GM12878 (cell line): ENCODE measurements around the gene PHKB. TPM values are rescaled to one million over a fixed set of nuclear protein-coding genes. Genes with fewer than 3 reads are reported as not detected.
"Not testable (repeated sequence)": the region's sequence is repeated elsewhere in the genome, so short reads cannot be mapped to it uniquely, and the experiment has no call there.

Experiments
- ATAC-seq: fragments of 200-7000 bp; cut with Tn5 transposase; 3 replicates; pipeline ENCODE4 v1.9.1; 2020; ENCODE audit warnings: mild to moderate bottlenecking, moderate library complexity
- BruUV-seq: library from RNA; stranded (reverse); fragments of 400-500 nt; replicated peaks from 2 replicates; lab custom pipeline; 2021; lab: Mats Ljungman, UMichigan
- CTCF ChIA-PET: fragments of 300-600 bp; sonication (Branson Sonifier 250); formaldehyde crosslinking; extraction: SDS; loops from one replicate; lab custom pipeline; 2021; ENCODE audit warnings: inconsistent platforms; lab: Yijun Ruan, JAX
- POLR2A ChIA-PET: fragments of 350-600 bp; formaldehyde crosslinking; extraction: SDS; loops from one replicate; lab custom pipeline; 2021; ENCODE audit warnings: inconsistent platforms; lab: Charles Lee
- RAD21 ChIA-PET: fragments of 300-600 bp; sonication (Branson Sonifier 250); formaldehyde crosslinking; loops from one replicate; lab custom pipeline; 2023; ENCODE audit warnings: antibody characterized with exemption; ENCODE audit not compliant: unreplicated experiment; lab: Charles Lee
- SMC1A ChIA-PET: fragments of 300-600 bp; sonication (Branson Sonifier 250); formaldehyde crosslinking; loops from one replicate; lab custom pipeline; 2023; ENCODE audit not compliant: unreplicated experiment, uncharacterized antibody; lab: Charles Lee
- DNase-seq: peaks from one replicate; pipeline ENCODE4 v3.0.0-alpha.2; 2011; ENCODE audit warnings: low read depth, low spot score
- FAIRE-seq: peaks from 3 replicates; lab custom pipeline; 2011; peaks lifted over from hg19 to GRCh38; lab: Jason Lieb, UNC
- H2AFZ ChIP-seq: 2 replicates; pipeline ENCODE4 v1.6.0; 2011; ENCODE audit warnings: low read depth, low read length, control low read depth; ENCODE audit not compliant: control insufficient read depth
- H3K27ac ChIP-seq: 2 replicates; pipeline ENCODE4 v1.5.1; 2011; ENCODE audit warnings: control low read depth; ENCODE audit not compliant: control insufficient read depth, insufficient read depth
- H3K27me3 ChIP-seq, 2 experiments: replicated peaks in 1 of 2; 2 replicates each; pipeline versions ENCODE4 v1.6.0 to v1.6.1; 2011; ENCODE audit warnings: low read length in 1 of 2; ENCODE audit not compliant: control insufficient read depth in 2 of 2, insufficient read depth in 2 of 2
- H3K36me3 ChIP-seq, 2 experiments: 2 replicates each; pipeline ENCODE4 v1.5.1; 2011; ENCODE audit warnings: low read length in 1 of 2; ENCODE audit not compliant: control insufficient read depth in 2 of 2, insufficient read depth in 2 of 2
- H3K4me1 ChIP-seq: 2 replicates; pipeline ENCODE4 v1.6.1; 2011; ENCODE audit warnings: mild to moderate bottlenecking, low read length, moderate library complexity, mixed read lengths; ENCODE audit not compliant: control insufficient read depth, insufficient read depth
- H3K4me2 ChIP-seq: 2 replicates; pipeline ENCODE4 v1.6.0; 2011; ENCODE audit warnings: control low read depth; ENCODE audit not compliant: control insufficient read depth, insufficient read depth
- H3K4me3 ChIP-seq: fragments of 200-600 bp; sonication (generic); 2 replicates; pipeline ENCODE4 v1.5.1; 2016
- H3K79me2 ChIP-seq: 2 replicates; pipeline ENCODE4 v1.6.0; 2011; ENCODE audit warnings: low read length; ENCODE audit not compliant: control insufficient read depth, insufficient read depth
- H3K9ac ChIP-seq: 2 replicates; pipeline ENCODE4 v1.8.0; 2011; ENCODE audit warnings: low read length, control low read depth, mixed read lengths; ENCODE audit not compliant: control insufficient read depth, insufficient read depth
- H3K9me3 ChIP-seq: replicated peaks from 3 replicates; pipeline ENCODE4 v1.5.1; 2011; ENCODE audit warnings: mild to moderate bottlenecking, low read length; ENCODE audit not compliant: control insufficient read depth, insufficient read depth
- H4K20me1 ChIP-seq: 2 replicates; pipeline ENCODE4 v1.6.0; 2011; ENCODE audit not compliant: control insufficient read depth, insufficient read depth
- MTA2 ChIP-seq: fragments of 450-650 bp; IDR thresholded peaks from 2 replicates; pipeline ENCODE4 v1.6.1; 2016; ENCODE audit warnings: low read depth, mild to moderate bottlenecking, moderate library complexity
- RUNX3 ChIP-seq: IDR thresholded peaks from 2 replicates; pipeline ENCODE4 v1.6.1; 2012; ENCODE audit warnings: low read length, inconsistent platforms
- WGBS: methylation state at CpG from one replicate; pipeline ENCODE4 v1.1.6; 2016; ENCODE audit warnings: low lambda C conversion rate; ENCODE audit not compliant: insufficient replicate concordance, insufficient coverage; ENCODE audit errors: missing lambda C conversion rate; 5-methylcytosine and 5-hydroxymethylcytosine counted together
- in situ Hi-C: fragments of 300-500 bp; cut with MboI; formaldehyde crosslinking; loops from 9 replicates; pipeline ENCODE4 v1.14.3; 2018; ENCODE audit warnings: mixed read lengths
- intact Hi-C: fragments of 100-400 bp; cut with micrococcal nuclease; formaldehyde crosslinking; loops from one replicate; pipeline ENCODE4 v1.14.2; 2022; ENCODE audit not compliant: unreplicated experiment
- polyA plus RNA-seq, 11 experiments: library from polyadenylated mRNA; depleted of rRNA in 4 of 11; unstranded in 6 of 11; stranded (reverse) in 5 of 11; fragments of >200 nt; fragmentation: Nextera tagmentation in 4 of 11; fragmentation: Illumina TruSeq in 1 of 11; extraction: Ambion mirVana in 4 of 11; extraction: Trizol in 1 of 11; gene quantifications; 1 replicate in 1 of 11; 2 replicates in 10 of 11; pipeline versions ENCODE4 v1.2.1 to v1.2.3, GENCODE V29; 2011 to 2016; ENCODE audit warnings: inconsistent platforms in 2 of 11, missing spikeins in 2 of 11, low read depth in 1 of 11
- total RNA-seq, 4 experiments: library from RNA; depleted of rRNA in 3 of 4; stranded (reverse); fragments of >200 nt in 3 of 4; fragmentation: Illumina TruSeq in 1 of 4; extraction: Trizol in 1 of 4; gene quantifications; 2 replicates each; pipeline versions ENCODE4 v1.2.1 to v1.2.3, GENCODE V29; 2013 to 2021

Gene PHKB
- total and polyA plus RNA-seq, 10 of the 15 experiments (the other 5 are each of a cell fraction or from before 2014, with no cell fraction given): 14.2 to 65.6 (median 37.0) TPM

DNA sequence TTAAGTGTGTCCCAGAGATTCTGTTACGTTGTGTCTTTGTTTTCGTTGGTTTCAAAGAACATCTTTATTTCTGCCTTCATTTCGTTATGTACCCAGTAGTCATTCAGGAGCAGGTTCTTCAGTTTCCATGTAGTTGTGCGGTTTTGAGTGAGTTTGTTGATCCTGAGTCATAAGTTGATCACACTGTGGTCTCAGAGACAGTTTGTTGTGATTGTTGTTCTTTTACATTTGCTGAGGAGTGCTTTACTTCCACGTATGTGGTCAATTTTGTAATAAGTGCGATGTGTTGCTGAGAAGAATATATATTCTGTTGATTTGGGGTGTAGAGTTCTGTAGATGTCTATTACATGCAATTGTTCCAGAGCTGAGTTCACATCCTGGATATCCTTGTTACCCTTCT is 83.1 kb downstream of the PHKB start:
- WGBS: 84% methylated on average over 6 of the region's 6 CpGs
- SMC1A ChIA-PET, H3K79me2 ChIP-seq, H3K4me1 ChIP-seq, in situ Hi-C loops, FAIRE-seq, H3K9ac ChIP-seq, POLR2A ChIA-PET, intact Hi-C loops, H3K9me3 ChIP-seq, H3K4me3 ChIP-seq, H3K27ac ChIP-seq, H3K27me3 ChIP-seq, RAD21 ChIA-PET, H3K36me3 ChIP-seq, BruUV-seq, H3K4me2 ChIP-seq, H2AFZ ChIP-seq, ATAC-seq, CTCF ChIA-PET, H4K20me1 ChIP-seq, DNase-seq: not testable (repeated sequence)
- peak; percentile 22; the same call in 1 of the 2 replicates for TF ChIP-seq MTA2
- peak; percentile 29; the same call in 1 of the 2 replicates for TF ChIP-seq RUNX3

DNA sequence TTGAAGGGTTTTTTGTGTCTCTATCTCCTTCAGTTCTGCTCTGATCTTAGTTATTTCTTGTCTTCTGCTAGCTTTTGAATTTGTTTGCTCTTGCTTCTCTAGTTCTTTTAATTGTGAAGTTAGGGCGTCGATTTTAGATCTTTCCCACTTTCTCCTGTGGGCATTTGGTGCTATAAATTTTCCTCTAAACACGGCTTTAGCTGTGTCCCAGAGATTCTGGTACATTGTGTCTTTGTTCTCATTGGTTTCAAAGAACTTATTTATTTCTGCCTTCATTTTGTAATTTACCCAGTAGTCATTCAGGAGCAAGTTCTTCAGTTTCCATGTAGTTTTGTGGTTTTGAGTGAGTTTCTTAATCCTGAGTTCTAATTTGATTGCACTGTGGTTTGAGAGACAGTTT is 90.1 kb downstream of the PHKB start:
- H3K36me3 ChIP-seq: peaks cover 6 to 11% of the 10 kb centered on the region in 2 experiments; a peak in 3 of 4 replicates
- SMC1A ChIA-PET, H3K27me3 ChIP-seq, H3K9ac ChIP-seq, H3K9me3 ChIP-seq, FAIRE-seq, BruUV-seq, in situ Hi-C loops, H3K27ac ChIP-seq, H3K4me1 ChIP-seq, H4K20me1 ChIP-seq, DNase-seq, H3K79me2 ChIP-seq, H2AFZ ChIP-seq, POLR2A ChIA-PET, H3K4me2 ChIP-seq, intact Hi-C loops, H3K4me3 ChIP-seq, RAD21 ChIA-PET, ATAC-seq: not testable (repeated sequence)
- 90% methylated on average over 3 of the region's 3 CpGs for WGBS
- CTCF ChIA-PET: interaction anchor here (1.6 kb wide), 1 partner anchor 12 kb away, joined by 4 read pairs; no protein-coding TSS in a partner anchor

DNA sequence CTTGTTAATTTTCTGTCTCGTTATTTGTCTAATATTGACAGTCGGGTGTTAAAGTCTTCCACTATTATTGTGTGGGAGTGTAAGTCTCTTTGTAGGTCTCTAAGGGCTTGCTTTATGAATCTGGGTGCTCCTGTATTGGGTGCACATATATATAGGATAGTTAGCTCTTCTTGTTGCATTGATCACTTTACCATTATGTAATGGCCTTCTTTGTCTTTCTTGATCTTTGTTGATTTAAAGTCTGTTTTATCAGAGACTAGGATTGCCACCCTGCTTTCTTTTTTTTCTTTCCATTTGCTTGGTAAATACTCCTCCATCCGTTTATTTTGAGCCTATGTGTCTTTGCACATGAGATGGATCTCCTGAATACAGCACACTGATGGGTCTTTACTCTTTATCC is 90.6 kb downstream of the PHKB start:
- BruUV-seq, H3K79me2 ChIP-seq, SMC1A ChIA-PET, H2AFZ ChIP-seq, H3K27me3 ChIP-seq, H3K4me2 ChIP-seq, DNase-seq, H3K9ac ChIP-seq, FAIRE-seq, H3K9me3 ChIP-seq, H3K4me3 ChIP-seq, H3K4me1 ChIP-seq, in situ Hi-C loops, intact Hi-C loops, H3K27ac ChIP-seq, H4K20me1 ChIP-seq, POLR2A ChIA-PET, ATAC-seq, RAD21 ChIA-PET: not testable (repeated sequence)
- WGBS: 96% methylated on average over 3 of the region's 3 CpGs
- H3K36me3 ChIP-seq: peaks cover 3 to 11% of the 10 kb centered on the region in 2 experiments; a peak in 3 of 4 replicates
- CTCF ChIA-PET: interaction anchor here (1.6 kb wide), 1 partner anchor 13 kb away, joined by 4 read pairs; no protein-coding TSS in a partner anchor
